ENCODE measurements around the gene MMP13. TPM values are rescaled to one million over a fixed set of nuclear protein-coding genes. Genes with fewer than 3 reads are reported as not detected.
"Not testable (repeated sequence)": the region's sequence is repeated elsewhere in the genome, so short reads cannot be mapped to it uniquely, and the experiment has no call there.

MMP13 gene
- total RNA-seq: not detected

DNA sequence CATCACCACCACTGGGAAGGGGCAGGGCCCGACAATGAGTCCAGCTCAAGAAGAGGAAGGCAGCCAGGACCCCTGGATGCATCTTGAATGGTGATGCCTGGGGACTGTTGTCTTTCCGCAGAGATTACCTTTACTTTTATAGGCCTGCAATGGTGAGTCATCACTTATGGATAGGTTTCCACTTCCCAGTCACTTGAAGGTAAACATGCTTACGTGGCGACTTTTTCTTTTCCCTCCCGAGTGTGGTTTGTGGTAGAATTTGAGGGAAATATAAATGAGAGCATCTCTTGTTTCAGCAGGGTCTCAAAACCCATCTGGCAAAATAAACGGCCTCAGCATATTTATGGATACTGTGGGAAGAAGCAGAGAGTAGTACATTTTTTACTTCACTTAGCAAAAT is at the start of gene MMP13:
TSS of gene MMP13 (minus strand) at position 109 of the 400 bp plus-strand sequence. CDS start at position 82, 27 bp downstream.
- no peaks in the 10 kb centered on the region for H3K4me1 ChIP-seq (ENCODE audit: control insufficient read depth in 1 of 2, low read depth in 2 of 2)
- no peak within 1 kb of the TSS for H3K27ac ChIP-seq
- H3K4me3 ChIP-seq: no peak within 1 kb of the TSS
- no peak for ATAC-seq (ENCODE audit: insufficient number of reproducible peaks, low FRiP score, low read depth)
- H3K36me3 ChIP-seq: no peaks in the 10 kb centered on the region
- H3K9me3 ChIP-seq: no peaks in the 10 kb centered on the region
- TF ChIP-seq, protein P1, sequence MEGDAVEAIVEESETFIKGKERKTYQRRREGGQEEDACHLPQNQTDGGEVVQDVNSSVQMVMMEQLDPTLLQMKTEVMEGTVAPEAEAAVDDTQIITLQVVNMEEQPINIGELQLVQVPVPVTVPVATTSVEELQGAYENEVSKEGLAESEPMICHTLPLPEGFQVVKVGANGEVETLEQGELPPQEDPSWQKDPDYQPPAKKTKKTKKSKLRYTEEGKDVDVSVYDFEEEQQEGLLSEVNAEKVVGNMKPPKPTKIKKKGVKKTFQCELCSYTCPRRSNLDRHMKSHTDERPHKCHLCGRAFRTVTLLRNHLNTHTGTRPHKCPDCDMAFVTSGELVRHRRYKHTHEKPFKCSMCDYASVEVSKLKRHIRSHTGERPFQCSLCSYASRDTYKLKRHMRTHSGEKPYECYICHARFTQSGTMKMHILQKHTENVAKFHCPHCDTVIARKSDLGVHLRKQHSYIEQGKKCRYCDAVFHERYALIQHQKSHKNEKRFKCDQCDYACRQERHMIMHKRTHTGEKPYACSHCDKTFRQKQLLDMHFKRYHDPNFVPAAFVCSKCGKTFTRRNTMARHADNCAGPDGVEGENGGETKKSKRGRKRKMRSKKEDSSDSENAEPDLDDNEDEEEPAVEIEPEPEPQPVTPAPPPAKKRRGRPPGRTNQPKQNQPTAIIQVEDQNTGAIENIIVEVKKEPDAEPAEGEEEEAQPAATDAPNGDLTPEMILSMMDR (IDR thresholded peaks at IDR 0.05): no peak
- no peaks in the 10 kb centered on the region for H3K27me3 ChIP-seq (replicated peaks; ENCODE audit: insufficient read depth)
- no peak for DNase-seq (ENCODE audit: low spot score)

DNA sequence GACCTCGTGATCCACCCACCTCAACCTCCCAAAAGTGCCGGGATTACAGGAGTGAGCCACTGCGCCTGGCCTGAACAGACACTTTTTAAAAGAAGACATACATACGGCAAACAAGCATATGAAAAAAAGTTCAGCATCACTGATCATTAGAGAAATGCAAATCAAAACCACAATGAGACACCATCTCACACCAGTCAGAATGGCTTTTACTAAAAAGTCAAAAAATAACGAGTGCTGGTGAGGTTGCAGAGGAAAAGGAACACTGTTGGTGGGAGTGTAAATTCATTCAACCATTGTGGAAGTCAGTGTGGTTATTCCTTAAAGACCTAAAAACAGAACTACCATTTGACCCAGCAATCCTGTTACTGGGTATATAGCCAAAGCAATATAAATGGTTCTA is 48.7 kb upstream of the MMP13 start:
- not testable (repeated sequence) for H3K27me3 ChIP-seq (replicated peaks; ENCODE audit: insufficient read depth); DNase-seq (ENCODE audit: low spot score); H3K4me3 ChIP-seq; H3K4me1 ChIP-seq (ENCODE audit: control insufficient read depth in 1 of 2, low read depth in 2 of 2); H3K9me3 ChIP-seq; ATAC-seq (ENCODE audit: insufficient number of reproducible peaks, low FRiP score, low read depth); H3K36me3 ChIP-seq; H3K27ac ChIP-seq

DNA sequence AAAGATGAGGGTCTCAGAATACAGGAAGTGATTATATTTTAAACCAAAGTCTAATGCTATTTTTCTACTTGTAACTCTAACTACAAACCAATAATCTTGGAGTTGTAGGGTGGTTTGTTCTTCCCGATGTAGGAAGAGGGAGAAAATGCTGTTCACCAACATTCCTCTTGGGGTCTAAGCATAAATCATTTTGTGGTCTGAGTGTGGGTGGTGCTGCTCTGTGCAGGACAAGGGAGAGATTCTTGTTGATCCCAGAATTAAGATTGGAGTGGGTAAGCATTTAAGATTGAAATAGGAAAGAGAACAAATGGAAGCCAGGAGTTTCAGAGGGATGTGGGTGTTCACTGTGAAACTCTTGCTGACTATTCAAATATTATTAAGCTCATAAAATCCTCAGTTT is 38.6 kb upstream of the MMP13 start:
- Histone ChIP-seq H3K27me3 (replicated peaks; ENCODE audit: insufficient read depth) (no peaks in the 10 kb centered on the region), H3K4me1 (ENCODE audit: control insufficient read depth in 1 of 2, low read depth in 2 of 2) (no peaks in the 10 kb centered on the region), H3K36me3 (no peaks in the 10 kb centered on the region), H3K4me3 (no peak overlapping the region), H3K27ac (no peak overlapping the region), H3K9me3 (no peaks in the 10 kb centered on the region)
- TF ChIP-seq, protein P1 (IDR thresholded peaks at IDR 0.05): no peak
- DNase-seq (ENCODE audit: low spot score): no peak
- ATAC-seq (ENCODE audit: insufficient number of reproducible peaks, low FRiP score, low read depth): no peak

DNA sequence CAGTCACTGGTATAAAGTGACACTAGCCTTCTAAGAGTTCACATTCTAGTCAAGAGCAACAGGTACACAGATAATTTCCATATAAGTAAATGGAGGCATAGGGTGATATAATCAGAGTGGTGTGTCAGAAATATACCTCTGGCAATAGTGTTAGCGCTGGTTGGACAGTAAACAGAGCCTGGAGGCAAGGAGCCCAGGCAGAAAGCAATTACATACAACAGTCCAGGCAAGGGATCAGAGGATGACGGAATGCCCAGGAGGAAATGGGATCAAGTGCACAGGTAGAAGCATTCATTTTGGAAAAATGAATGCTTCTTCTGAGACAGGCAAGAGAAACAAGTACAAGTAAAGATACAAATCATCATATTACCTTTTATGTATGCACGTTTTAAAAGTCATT is 36.2 kb upstream of the MMP13 start:
- no peaks in the 10 kb centered on the region for H3K4me1 ChIP-seq (ENCODE audit: control insufficient read depth in 1 of 2, low read depth in 2 of 2)
- H3K9me3 ChIP-seq: no peaks in the 10 kb centered on the region
- TF ChIP-seq, protein P1 (IDR thresholded peaks at IDR 0.05): no peak
- H3K36me3 ChIP-seq: no peaks in the 10 kb centered on the region
- H3K27me3 ChIP-seq (replicated peaks; ENCODE audit: insufficient read depth): no peaks in the 10 kb centered on the region
- H3K4me3 ChIP-seq: no peak overlapping the region
- no peak overlapping the region for H3K27ac ChIP-seq
- ATAC-seq (ENCODE audit: insufficient number of reproducible peaks, low FRiP score, low read depth): no peak
- no peak for DNase-seq (ENCODE audit: low spot score)

- DNase-seq (ENCODE audit: low spot score) (no peak), ATAC-seq (ENCODE audit: insufficient number of reproducible peaks, low FRiP score, low read depth) (no peak)
- no peaks in the 10 kb centered on the region for H3K36me3 ChIP-seq
- no peaks in the 10 kb centered on the region for H3K27me3 ChIP-seq (replicated peaks; ENCODE audit: insufficient read depth)
- H3K4me3 ChIP-seq: no peak overlapping the region
- H3K9me3 ChIP-seq: no peaks in the 10 kb centered on the region
- no peaks in the 10 kb centered on the region for H3K4me1 ChIP-seq (ENCODE audit: control insufficient read depth in 1 of 2, low read depth in 2 of 2)
- no peak overlapping the region for H3K27ac ChIP-seq
- TF ChIP-seq, protein P1 (IDR thresholded peaks at IDR 0.05): no peak
Observed at GRCh38 chr11:102990145-102990544, 34.6 kb upstream of the MMP13 start.

DNA sequence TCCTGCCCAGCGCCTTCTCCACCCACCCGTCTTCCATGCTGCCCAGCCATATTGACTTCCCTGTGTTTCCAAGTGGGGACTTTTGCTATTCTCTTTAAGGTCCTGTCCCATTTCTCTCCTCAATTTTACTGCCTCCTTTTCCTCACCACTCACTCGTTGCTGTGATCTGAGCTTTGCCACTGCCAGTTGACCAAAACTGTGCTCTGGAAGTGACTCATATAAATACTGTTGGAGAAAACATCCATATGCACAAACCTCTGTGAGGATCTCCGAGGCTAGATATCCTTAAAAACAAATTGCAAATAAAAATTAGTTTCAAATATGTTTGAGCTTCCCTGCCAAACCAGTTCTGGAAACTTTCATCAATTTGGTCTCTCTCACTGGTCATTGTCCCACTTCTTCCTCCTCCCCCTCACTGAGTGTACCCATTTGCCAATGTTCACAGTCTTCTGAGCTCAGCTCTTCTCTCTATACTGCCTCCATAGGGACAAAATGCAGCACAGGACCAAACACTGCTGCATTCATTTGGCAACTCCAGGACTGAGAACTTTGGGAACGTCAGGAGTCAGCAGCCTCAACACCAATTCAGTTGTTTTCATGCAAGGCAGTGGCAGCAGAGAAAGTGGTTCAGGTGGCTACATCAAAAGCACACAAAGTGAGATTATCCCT is 34.0 kb upstream of the MMP13 start:
- H3K4me1 ChIP-seq (ENCODE audit: control insufficient read depth in 1 of 2, low read depth in 2 of 2): no peaks in the 10 kb centered on the region

More for the DNA sequence above, 34.0 kb upstream of the MMP13 start:
- no peaks in the 10 kb centered on the region for H3K27me3 ChIP-seq (replicated peaks; ENCODE audit: insufficient read depth)
- DNase-seq (ENCODE audit: low spot score): no peak
- H3K27ac ChIP-seq: no peak overlapping the region
- H3K36me3 ChIP-seq: no peaks in the 10 kb centered on the region
- TF ChIP-seq, protein P1 (IDR thresholded peaks at IDR 0.05): no peak
- H3K4me3 ChIP-seq: no peak overlapping the region
- ATAC-seq (ENCODE audit: insufficient number of reproducible peaks, low FRiP score, low read depth): no peak
- no peaks in the 10 kb centered on the region for H3K9me3 ChIP-seq
